ENCODE data around the gene MROH9. TPM values are rescaled to one million over a fixed set of nuclear protein-coding genes. Genes with fewer than 3 reads are reported as not detected.

Gene MROH9
- total RNA-seq, 1 experiment from 2014 or later, result not detected

DNA sequence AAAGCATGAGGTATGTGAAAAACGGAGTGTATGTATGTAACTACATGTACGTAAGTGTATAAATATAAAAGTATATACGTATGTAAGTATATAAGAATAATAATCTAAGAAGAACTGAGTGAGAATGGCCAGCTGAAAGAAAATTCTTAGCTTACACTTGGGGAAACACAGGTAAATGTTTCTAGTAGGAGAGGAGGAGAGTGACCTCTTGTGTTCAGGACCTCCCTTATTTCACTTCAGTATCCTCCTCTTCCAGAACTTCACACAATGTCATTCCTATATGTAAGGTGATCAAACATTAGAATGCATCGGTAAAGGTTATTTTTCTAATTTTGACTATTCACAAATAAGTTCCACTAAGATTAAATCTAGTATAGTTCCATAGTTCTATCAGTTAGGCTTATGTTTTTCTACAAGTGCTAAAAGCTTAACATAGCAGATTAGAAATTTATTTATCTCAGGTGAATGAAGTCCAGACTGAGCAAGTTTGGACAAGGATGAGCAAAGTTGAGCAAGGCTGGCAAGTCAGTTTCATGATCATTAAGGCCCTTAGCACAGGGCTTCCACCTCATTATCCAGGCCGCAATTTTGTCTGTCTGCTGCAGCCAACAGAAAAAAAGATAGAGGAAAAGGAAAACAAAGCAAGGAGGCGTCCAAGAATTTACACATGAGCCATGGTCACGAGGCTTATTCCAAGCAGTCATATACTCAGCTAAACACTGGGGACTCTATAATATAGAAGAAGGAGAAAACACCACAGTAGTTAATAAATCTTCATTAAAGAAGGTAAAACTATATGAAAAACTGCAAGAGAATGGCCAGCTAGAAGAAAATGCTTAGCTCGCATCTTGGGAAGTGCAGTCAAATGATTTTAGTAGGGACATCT, 7.1 kb upstream of the MROH9 start:
- no peak overlapping the region for H3T11ph ChIP-seq (ENCODE audit: low read length)
- H4K8ac ChIP-seq (replicated peaks; ENCODE audit: insufficient read length, low read depth, low read length), result no peak overlapping the region
- H3K56ac ChIP-seq (ENCODE audit: insufficient read length, low read depth, low read length), result no peak overlapping the region
- no peaks in the 10 kb centered on the region for H4K20me1 ChIP-seq (ENCODE audit: control insufficient read depth, insufficient read depth, insufficient read length)
- peak; percentile 52 for TF ChIP-seq CTCF (conservative IDR thresholded peaks at IDR 0.05)
- no peak overlapping the region for H2BK120ac ChIP-seq (ENCODE audit: low read depth, low read length, poor library complexity, severe bottlenecking)
- no peaks in the 10 kb centered on the region for H3K27me3 ChIP-seq (ENCODE audit: insufficient read depth, low read length)
- no peak overlapping the region for H2AK5ac ChIP-seq (ENCODE audit: insufficient read length, low read length)
- WGBS (ENCODE audit: extremely low coverage, insufficient read length, low lambda C conversion rate), result no CpG with 5 or more reads among the region's 8 CpGs
- no peaks in the 10 kb centered on the region for H3K23me2 ChIP-seq (ENCODE audit: insufficient read length, low read depth, low read length, poor library complexity, severe bottlenecking)
- Mint-ChIP-seq H3K27ac (no peak overlapping the region), H3K4me1 (peaks cover 13 to 15% of the 10 kb centered on the region in 2 experiments), H3K36me3 (ENCODE audit: insufficient read depth in 1 of 3, low read depth in 3 of 3) (no peaks in the 10 kb centered on the region), H3K27me3 (ENCODE audit: low read depth) (no peaks in the 10 kb centered on the region), H3K4me3 (no peak overlapping the region), H3K9me3 (no peaks in the 10 kb centered on the region; a peak in 1 of 5 replicates)
- H2AFZ ChIP-seq (ENCODE audit: low read length), result no peak overlapping the region
- no peak overlapping the region for H2BK15ac ChIP-seq (ENCODE audit: low read depth, low read length)
- no peak for DNase-seq
- no peak overlapping the region for H3K4ac ChIP-seq (ENCODE audit: low read depth, low read length)
- H2BK20ac ChIP-seq (ENCODE audit: low read depth, low read length, poor library complexity, severe bottlenecking), result no peak overlapping the region
- H3K14ac ChIP-seq (ENCODE audit: insufficient read depth, low read length), result no peak overlapping the region
- H3K79me2 ChIP-seq (ENCODE audit: insufficient read depth, low read length), result no peaks in the 10 kb centered on the region
- no peak overlapping the region for H3K23ac ChIP-seq (ENCODE audit: insufficient read length, low read depth, low read length)
- no peaks in the 10 kb centered on the region for H3K79me1 ChIP-seq (ENCODE audit: insufficient read depth, low read depth, low read length, poor library complexity, severe bottlenecking)
- no peak overlapping the region for H2BK12ac ChIP-seq (ENCODE audit: insufficient read length, low read depth, low read length)
- H2BK5ac ChIP-seq (ENCODE audit: insufficient read length, low read length), result no peak overlapping the region
- no peak overlapping the region for H4K91ac ChIP-seq (ENCODE audit: insufficient read length, low read depth, low read length)
- no peak overlapping the region for H3K27ac ChIP-seq (ENCODE audit: insufficient read length, low read depth, low read length)
- H3K9ac ChIP-seq (ENCODE audit: extremely low read depth, insufficient read length, low read length), result no peak overlapping the region
- no peak overlapping the region for H4K5ac ChIP-seq (ENCODE audit: insufficient read length, low read depth, low read length)
- no peak overlapping the region for H3K18ac ChIP-seq (ENCODE audit: insufficient read length, low read depth, low read length)
- no peaks in the 10 kb centered on the region; the same call in 1 of the 2 replicates for H3K4me1 ChIP-seq (ENCODE audit: insufficient read depth, low read length)
- no peaks in the 10 kb centered on the region for H3K9me3 ChIP-seq (ENCODE audit: control insufficient read depth, low read depth, low read length)
- H3K4me2 ChIP-seq (ENCODE audit: insufficient read depth, insufficient read length, low read length), result no peak overlapping the region
